HG02798 (cell line): ENCODE measurements around the gene STK32C.

Source experiments
- ATAC-seq: cut with Tn5 transposase; IDR thresholded peaks from one replicate; pipeline ENCODE4 v1.9.1; 2021; ENCODE audit warnings: mild to moderate bottlenecking; ENCODE audit not compliant: unreplicated experiment, poor library complexity

STK32C gene

DNA sequence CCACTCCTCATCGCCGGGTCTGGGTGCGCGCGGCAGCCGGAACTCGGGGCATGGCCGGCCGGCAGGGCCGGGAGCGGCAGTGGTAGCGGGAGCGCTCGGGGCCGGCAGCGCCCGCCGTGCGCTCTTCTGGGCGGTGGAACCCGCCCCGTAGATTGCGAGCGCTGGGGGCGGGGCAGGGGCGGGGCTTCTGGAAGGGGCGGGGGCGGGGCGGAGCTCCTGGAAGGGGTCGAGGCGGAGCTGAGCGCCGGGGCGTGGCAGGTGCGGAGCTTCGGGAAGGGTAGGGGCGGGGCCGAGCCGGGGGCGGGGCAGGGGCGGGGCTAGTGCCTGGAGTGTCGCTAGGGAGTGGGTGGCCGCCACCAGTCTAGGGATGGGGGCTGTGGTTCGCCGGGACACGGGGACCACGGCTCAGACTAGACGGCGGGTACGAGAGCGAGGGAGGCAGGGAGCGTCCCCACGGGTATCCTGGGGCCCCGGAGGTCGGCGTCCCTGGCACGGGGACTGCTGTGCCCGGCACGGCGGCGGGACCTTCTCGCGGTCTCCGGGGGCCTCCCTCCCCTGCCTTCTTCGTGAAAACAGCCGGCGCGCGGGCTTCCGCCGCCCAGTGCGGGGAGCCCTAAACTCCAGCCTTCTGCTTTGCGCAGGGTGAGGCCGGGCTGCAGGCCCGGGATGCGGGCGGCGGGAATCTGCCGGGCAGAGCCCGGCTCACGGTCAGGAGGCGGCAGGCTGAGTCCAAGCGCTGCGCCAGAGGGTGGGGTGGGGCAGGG lies at the start of gene STK32C:
TSS of gene STK32C (minus strand) at position 128 of the 764 bp plus-strand sequence. CDS start at position 11, 117 bp downstream.
- peak; percentile 79 for ATAC-seq

- no peak for ATAC-seq
These were observed 49.0 kb upstream of the STK32C start for GRCh38 chr10:132356621-132357195.

- no peak for ATAC-seq
These were observed 48.0 kb upstream of the STK32C start for GRCh38 chr10:132355754-132356153.

DNA sequence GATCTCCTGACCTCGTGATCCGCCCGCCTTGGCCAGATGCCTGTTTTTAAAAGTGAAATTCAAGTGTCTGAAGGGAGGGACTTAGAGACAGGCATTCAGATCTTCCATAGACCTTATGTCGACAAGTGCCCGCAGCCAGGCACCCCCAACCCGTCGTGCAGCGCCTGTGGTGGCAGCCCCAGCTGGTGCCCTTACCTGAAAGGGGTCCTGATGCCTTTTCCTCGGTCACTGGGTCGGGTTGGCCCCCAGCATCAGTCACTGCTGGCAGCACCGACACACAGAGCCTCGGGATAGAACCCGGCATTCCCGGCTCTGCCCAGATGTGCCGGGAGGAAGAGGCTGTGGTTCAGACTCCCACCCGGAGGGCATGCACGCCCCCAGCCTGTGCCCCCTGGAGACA lies 47.5 kb upstream of the STK32C start:
- ATAC-seq = no peak

GRCh38 chr10:132354356-132355094 lies 46.8 kb upstream of the STK32C start:
- ATAC-seq = no peak

DNA sequence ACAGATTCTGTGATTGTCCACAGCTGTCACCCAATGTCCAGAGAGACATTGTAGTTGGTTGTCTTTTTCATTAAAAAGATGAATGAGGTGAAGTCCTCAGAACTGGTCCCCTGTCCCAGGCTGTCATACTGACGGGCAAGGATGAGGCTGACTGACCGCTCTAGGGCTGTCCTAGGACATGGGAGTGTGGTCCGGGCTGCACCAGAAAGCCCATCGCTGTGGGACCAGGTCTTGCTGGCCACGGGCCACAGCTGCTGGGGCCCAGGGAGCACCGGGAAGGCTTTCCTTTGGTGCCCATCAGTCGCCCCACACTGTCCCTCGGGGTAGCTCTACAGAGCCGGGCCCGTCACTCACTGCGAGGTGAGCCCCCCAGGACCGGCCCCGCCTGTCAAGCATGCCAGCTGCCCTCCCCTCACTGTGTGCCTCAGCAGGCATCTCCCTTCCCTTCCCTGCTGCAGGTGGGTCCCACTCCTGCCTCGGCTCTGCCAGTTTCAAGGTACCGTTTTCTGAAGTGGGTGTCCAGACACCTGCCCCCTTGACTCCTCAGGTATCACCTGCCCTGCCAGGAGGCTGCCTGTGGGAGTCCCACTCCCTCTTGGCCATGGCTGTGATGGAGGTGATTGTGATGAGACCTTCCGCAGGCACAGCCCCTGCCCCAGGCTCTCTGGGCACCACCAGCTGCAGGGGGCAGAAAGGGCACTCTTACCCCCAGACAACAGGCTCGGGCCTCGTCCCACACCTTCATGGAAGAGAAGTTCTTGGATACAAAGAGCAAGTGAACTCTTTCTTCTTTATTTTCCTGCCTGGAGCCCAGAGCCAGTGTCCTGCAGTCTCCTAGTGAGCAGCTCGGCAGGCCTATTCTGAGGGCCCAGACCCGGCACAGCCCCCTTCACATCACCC lies 46.0 kb upstream of the STK32C start:
- ATAC-seq = no peak

- ATAC-seq = peak; percentile 66
These were observed 44.9 kb upstream of the STK32C start for GRCh38 chr10:132352462-132353308.

DNA sequence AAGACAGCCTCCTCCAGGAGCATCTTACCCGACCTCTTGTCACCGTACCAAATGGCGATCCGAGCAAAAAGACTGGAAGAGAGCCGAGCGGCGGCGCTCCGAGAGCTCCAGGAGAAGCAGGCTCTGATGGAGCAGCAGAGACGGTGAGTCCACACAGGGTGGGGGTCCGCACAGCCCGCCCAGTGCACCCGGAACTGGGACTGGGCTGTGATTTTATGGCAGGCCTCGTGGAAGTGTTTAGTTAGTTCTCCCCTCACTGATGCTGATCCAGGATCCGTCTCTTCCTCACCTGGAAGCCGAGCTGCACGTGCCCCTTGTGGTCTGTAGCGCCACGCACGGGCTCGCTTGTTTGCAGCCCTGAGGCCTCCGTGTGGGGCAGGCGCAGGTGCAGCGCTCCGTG lies 43.9 kb upstream of the STK32C start:
- no peak for ATAC-seq

GRCh38 chr10:132350946-132351345 lies 43.2 kb upstream of the STK32C start:
- ATAC-seq = no peak

DNA sequence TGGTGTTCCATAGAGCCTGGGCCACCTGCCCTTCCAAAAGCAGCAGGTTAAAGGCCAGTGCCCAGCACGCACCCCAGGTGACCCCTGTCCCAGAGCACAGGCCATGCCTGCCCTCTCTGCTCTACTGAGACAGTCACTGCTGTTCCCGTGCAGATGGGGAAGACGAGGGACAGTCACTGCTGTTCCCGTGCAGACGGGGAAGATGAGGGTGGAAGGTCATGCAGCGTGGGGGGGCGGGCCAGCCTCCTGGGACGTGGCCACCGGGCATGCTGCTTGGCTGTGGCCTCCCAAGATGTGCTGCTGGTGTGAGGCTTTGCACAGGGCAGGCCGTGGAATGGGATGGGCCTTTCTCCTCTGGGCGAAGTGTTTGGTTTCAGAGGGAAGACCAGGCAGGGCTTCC lies 42.6 kb upstream of the STK32C start:
- ATAC-seq = no peak

DNA sequence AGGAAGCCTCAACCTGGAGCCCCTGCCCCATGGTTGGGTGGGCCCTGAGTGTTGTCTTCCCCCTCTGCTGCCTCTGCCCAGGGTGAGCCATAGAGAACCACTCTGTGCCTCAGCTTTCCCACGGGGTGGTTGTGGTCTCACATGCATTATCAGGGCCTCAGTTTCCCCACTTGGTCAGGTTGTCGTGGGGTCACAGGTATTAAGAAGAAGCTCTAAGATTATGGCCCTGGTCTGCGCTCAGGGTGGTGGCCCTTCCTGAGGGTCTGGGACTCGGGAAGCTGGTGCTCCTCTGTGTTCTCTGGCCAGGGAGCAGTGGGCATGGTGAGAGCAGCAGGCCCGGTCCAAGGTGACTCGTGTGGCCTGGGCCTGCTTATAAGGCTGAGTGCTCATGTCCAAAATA lies 42.0 kb upstream of the STK32C start:
- ATAC-seq = no peak

DNA sequence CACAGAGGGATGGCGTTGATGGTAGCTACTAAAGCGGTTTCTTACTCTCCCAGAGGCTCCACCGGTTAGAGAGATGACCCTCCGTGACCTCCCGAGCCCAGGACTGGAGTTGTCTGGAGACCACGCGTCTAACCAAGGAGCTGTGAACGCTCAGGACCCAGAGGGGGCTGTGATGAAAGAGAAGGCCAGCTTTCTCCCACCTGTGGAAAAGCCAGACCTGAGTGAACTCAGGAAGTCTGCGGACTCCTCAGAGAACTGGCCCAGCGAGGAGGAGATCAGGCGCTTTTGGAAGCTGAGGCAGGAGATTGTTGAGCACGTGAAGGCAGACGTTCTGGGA lies 40.1 kb upstream of the STK32C start:
- no peak for ATAC-seq

- no peak for ATAC-seq
These were observed 39.6 kb upstream of the STK32C start for GRCh38 chr10:132347211-132347930.

GRCh38 chr10:132346806-132347205 lies 39.1 kb upstream of the STK32C start:
- no peak for ATAC-seq

- ATAC-seq = no peak
These were observed 37.6 kb upstream of the STK32C start for GRCh38 chr10:132345345-132345744.

DNA sequence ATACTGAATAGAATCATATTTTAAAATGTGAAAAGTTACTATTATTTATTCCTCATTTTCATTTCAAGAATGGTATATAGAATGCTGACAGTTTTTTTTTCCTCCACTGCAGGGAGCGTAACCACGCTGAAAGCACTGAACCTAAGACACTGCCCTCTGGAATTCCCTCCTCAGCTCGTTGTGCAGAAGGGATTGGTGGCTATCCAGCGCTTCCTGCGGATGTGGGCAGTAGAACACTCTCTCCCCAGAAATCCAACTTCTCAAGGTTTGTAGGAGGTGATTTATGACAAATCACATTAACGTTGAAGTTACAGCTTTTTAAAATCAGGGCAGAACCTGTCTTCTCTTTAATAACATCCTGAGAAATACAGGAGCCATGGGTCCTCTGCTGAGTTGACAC lies 36.6 kb upstream of the STK32C start:
- ATAC-seq = no peak

DNA sequence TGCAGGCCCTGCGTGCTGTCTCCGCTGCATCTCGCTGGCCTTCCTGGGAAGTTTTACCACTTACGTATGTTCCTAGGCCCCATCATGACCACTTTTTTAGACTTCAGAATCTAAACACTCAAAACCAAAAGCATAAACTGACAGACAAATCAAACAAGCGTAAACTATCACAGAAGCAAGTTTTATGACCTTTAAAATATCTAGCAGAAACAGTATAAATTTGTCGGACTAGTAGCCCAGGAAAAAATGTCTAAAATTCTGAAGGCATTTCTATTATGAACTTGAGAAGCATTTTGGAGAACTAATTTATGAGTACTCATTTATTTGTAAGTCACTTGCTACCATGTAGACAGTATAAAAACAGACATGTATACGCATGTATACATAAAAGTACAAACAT lies 34.8 kb upstream of the STK32C start:
- no peak for ATAC-seq

DNA sequence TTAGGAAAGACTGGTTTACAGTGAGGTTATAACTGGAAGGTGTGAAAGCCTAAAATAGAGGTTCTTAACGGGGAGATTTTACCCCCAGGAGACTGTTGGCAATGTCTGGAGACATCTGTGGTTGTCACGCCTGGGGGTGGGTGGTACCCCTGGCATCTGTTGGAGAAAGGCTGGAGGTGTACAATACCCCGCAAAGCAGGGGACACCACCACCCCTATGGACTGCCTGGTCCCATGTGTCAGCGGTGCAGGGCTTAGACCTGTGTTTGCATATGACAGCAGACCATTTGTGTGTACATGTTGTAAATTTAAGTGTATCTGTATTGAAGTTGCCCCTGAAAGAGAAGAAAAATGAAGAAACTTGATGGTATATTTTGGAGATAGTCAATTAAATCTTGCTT lies 34.0 kb upstream of the STK32C start:
- ATAC-seq = no peak

DNA sequence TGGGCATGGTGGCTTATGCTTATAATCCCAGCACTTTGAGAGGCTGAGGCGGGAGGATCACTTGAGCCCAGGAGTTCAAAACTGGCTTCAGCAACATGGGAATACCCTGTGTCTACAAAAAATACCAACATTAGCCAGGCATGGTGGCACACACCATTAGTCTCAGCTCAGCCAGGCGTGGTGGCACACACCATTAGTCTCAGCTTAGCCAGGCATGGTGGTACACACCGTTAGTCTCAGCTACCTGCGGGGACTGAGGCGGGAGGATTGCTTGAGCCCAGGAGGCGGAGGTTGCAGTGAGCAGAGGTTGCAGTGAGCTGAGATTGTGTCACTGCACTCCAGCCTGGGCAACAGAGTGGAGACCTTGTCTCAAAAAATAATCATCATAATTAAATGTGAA lies 33.3 kb upstream of the STK32C start:
- ATAC-seq = no peak
